Activated CD4-positive, alpha-beta memory T cell treated with anti-CD3 and anti-CD28 coated beads for 36 hours (primary cell): ENCODE measurements around the gene RANBP3. TPM values are rescaled to one million over a fixed set of nuclear protein-coding genes. Genes with fewer than 3 reads are reported as not detected.

Source experiments
- CTCF ChIA-PET: fragments of 350-600 bp; sonication (Branson Sonifier 250); formaldehyde crosslinking; loops from one replicate; lab custom pipeline; 2021; ENCODE audit warnings: antibody characterized with exemption, inconsistent platforms; lab: Charles Lee
- POLR2A ChIA-PET: fragments of 350-600 bp; sonication (Branson Sonifier 250); formaldehyde crosslinking; loops from one replicate; lab custom pipeline; 2021; ENCODE audit warnings: antibody characterized with exemption; lab: Charles Lee
- DNase-seq: peaks from one replicate; pipeline ENCODE4 v3.0.0-alpha.2; 2020
- H3K27ac Mint-ChIP-seq: one replicate; pipeline ENCODE4 v1.8.0; 2021; ENCODE audit warnings: mixed read lengths
- H3K27me3 Mint-ChIP-seq: one replicate; pipeline ENCODE4 v1.8.0; 2021; ENCODE audit warnings: mixed read lengths
- H3K36me3 Mint-ChIP-seq: one replicate; pipeline ENCODE4 v1.8.0; 2021; ENCODE audit warnings: mixed read lengths
- H3K4me1 Mint-ChIP-seq: one replicate; pipeline ENCODE4 v1.8.0; 2021; ENCODE audit warnings: low read depth, mixed read lengths
- H3K4me3 Mint-ChIP-seq: one replicate; pipeline ENCODE4 v1.8.0; 2021; ENCODE audit warnings: mild to moderate bottlenecking, mixed read lengths
- H3K9me3 Mint-ChIP-seq: one replicate; pipeline ENCODE4 v1.8.0; 2021; ENCODE audit warnings: mixed read lengths
- intact Hi-C: fragments of 100-400 bp; cut with micrococcal nuclease; formaldehyde crosslinking; loops from one replicate; pipeline ENCODE4 v1.15.1; 2023
- total RNA-seq, 2 experiments: library from RNA; stranded (reverse); gene quantifications; one replicate each; pipeline ENCODE4 v1.2.3, GENCODE V29; 2021

The RANBP3 gene
- total RNA-seq, 2 experiments from 2014 or later = 78.1 to 81.3 TPM

GRCh38 chr19:5983367-5983955, 5.5 kb upstream of the RANBP3 start:
- no peaks in the 10 kb centered on the region for H3K9me3 Mint-ChIP-seq
- POLR2A ChIA-PET = interaction anchor here (1.1 kb wide), 1 partner anchor 16 kb away, joined by 3 read pairs; no protein-coding TSS in a partner anchor
- no peaks in the 10 kb centered on the region for H3K27me3 Mint-ChIP-seq
- H3K4me3 Mint-ChIP-seq = peak overlapping the region; percentile 37
- H3K27ac Mint-ChIP-seq = peak overlapping the region; percentile 89
- intact Hi-C loops = no loop called here
- peaks cover 47% of the 10 kb centered on the region for H3K4me1 Mint-ChIP-seq
- peaks cover 2% of the 10 kb centered on the region for H3K36me3 Mint-ChIP-seq
- DNase-seq = peak; percentile 44
- CTCF ChIA-PET = interaction anchor here (0.7 to 6.5 kb wide), 7 partner anchors 11 to 179 kb away, joined by 3 to 31 read pairs (median 4); partner anchors contain the start of gene NRTN

GRCh38 chr19:5978606-5979552, 939 bp upstream of the RANBP3 start:
- Mint-ChIP-seq H3K27me3 (no peaks in the 10 kb centered on the region), H3K4me1 (peaks cover 61% of the 10 kb centered on the region)
- CTCF ChIA-PET = interaction anchor here (0.8 to 5.8 kb wide), 7 partner anchors 8 to 175 kb away, joined by 3 to 47 read pairs (median 10); partner anchors contain the start of gene NRTN

GRCh38 chr19:5977222-5977784, 637 bp downstream of the RANBP3 start:
- CTCF ChIA-PET = interaction anchor here (1.1 to 5.8 kb wide), 4 partner anchors 9 to 173 kb away, joined by 5 to 47 read pairs (median 10); no protein-coding TSS in a partner anchor
- POLR2A ChIA-PET = interaction anchor here (1.0 to 1.1 kb wide), 2 partner anchors 73 to 149 kb away, joined by 3 to 4 read pairs; no protein-coding TSS in a partner anchor
- peaks cover 17% of the 10 kb centered on the region for H3K36me3 Mint-ChIP-seq
- H3K4me3 Mint-ChIP-seq = peak overlapping the region; percentile 98
- peaks cover 59% of the 10 kb centered on the region for H3K4me1 Mint-ChIP-seq
- no peaks in the 10 kb centered on the region for H3K9me3 Mint-ChIP-seq
- DNase-seq = peak; percentile 30
- intact Hi-C loops = no loop called here
- H3K27me3 Mint-ChIP-seq = no peaks in the 10 kb centered on the region
- H3K27ac Mint-ChIP-seq = peak overlapping the region; percentile 92

More at GRCh38 chr19:5978606-5979552, 939 bp upstream of the RANBP3 start:
- peaks cover 17% of the 10 kb centered on the region for H3K36me3 Mint-ChIP-seq
- intact Hi-C loops = loop anchor here (1.0 kb wide), 5 partner anchors 17 to 220 kb away; partner anchors contain the start of genes RFX2 and VMAC
- no peaks in the 10 kb centered on the region for H3K9me3 Mint-ChIP-seq
- peak overlapping the region; percentile 86 for H3K27ac Mint-ChIP-seq
- POLR2A ChIA-PET = interaction anchor here (1.0 to 1.5 kb wide), 5 partner anchors 16 to 151 kb away, joined by 3 to 7 read pairs (median 4); no protein-coding TSS in a partner anchor
- peak; percentile 27 for DNase-seq
- H3K4me3 Mint-ChIP-seq = peak overlapping the region; percentile 98

- Mint-ChIP-seq H3K4me1 (peaks cover 61% of the 10 kb centered on the region), H3K36me3 (peaks cover 17% of the 10 kb centered on the region), H3K27me3 (no peaks in the 10 kb centered on the region), H3K4me3 (peak overlapping the region; percentile 98), H3K27ac (peak overlapping the region; percentile 92), H3K9me3 (no peaks in the 10 kb centered on the region)
- ChIA-PET CTCF (interaction anchor here (1.1 to 5.8 kb wide), 3 partner anchors 8 to 173 kb away, joined by 5 to 47 read pairs (median 5); no protein-coding TSS in a partner anchor), POLR2A (no interaction called here)
- DNase-seq = no peak
- intact Hi-C loops = no loop called here
These were observed 1.2 kb downstream of the RANBP3 start for GRCh38 chr19:5976768-5977167.

- no peak for DNase-seq
- H3K9me3 Mint-ChIP-seq = no peaks in the 10 kb centered on the region
- H3K4me3 Mint-ChIP-seq = peak overlapping the region; percentile 98
- ChIA-PET CTCF (interaction anchor here (0.6 to 1.7 kb wide), 4 partner anchors 12 to 171 kb away, joined by 4 to 7 read pairs (median 5); no protein-coding TSS in a partner anchor), POLR2A (interaction anchor here (1.3 kb wide), 1 partner anchor 13 kb away, joined by 3 read pairs; no protein-coding TSS in a partner anchor)
- H3K27ac Mint-ChIP-seq = peak overlapping the region; percentile 80
- no peaks in the 10 kb centered on the region for H3K27me3 Mint-ChIP-seq
- H3K36me3 Mint-ChIP-seq = peaks cover 17% of the 10 kb centered on the region
- intact Hi-C loops = loop anchor here (1.0 kb wide), 1 partner anchor 185 kb away; no protein-coding TSS in a partner anchor
- peaks cover 68% of the 10 kb centered on the region for H3K4me1 Mint-ChIP-seq
These were observed 2.6 kb downstream of the RANBP3 start for GRCh38 chr19:5975388-5975728.

GRCh38 chr19:5974721-5975387, 3.1 kb downstream of the RANBP3 start:
- CTCF ChIA-PET = interaction anchor here (0.6 to 1.7 kb wide), 4 partner anchors 12 to 171 kb away, joined by 4 to 7 read pairs (median 5); no protein-coding TSS in a partner anchor
- peak; percentile 79 for DNase-seq
- Mint-ChIP-seq H3K9me3 (no peaks in the 10 kb centered on the region), H3K27ac (peak overlapping the region; percentile 80), H3K36me3 (peaks cover 16% of the 10 kb centered on the region), H3K4me3 (peak overlapping the region; percentile 98), H3K4me1 (peaks cover 65% of the 10 kb centered on the region), H3K27me3 (no peaks in the 10 kb centered on the region)
- POLR2A ChIA-PET = interaction anchor here (1.3 kb wide), 1 partner anchor 13 kb away, joined by 3 read pairs; no protein-coding TSS in a partner anchor
- intact Hi-C loops = loop anchor here (1.0 kb wide), 1 partner anchor 185 kb away; no protein-coding TSS in a partner anchor

GRCh38 chr19:5973867-5974635, 3.9 kb downstream of the RANBP3 start:
- Mint-ChIP-seq H3K36me3 (peaks cover 16% of the 10 kb centered on the region), H3K27ac (peak overlapping the region; percentile 80)
- intact Hi-C loops = no loop called here

GRCh38 chr19:5973376-5973775, 4.6 kb downstream of the RANBP3 start:
- DNase-seq = no peak
- H3K4me3 Mint-ChIP-seq = no peak overlapping the region
- H3K36me3 Mint-ChIP-seq = peaks cover 16% of the 10 kb centered on the region
- peaks cover 63% of the 10 kb centered on the region for H3K4me1 Mint-ChIP-seq
- H3K27ac Mint-ChIP-seq = peak overlapping the region; percentile 44
- intact Hi-C loops = no loop called here
- no peaks in the 10 kb centered on the region for H3K9me3 Mint-ChIP-seq
- POLR2A ChIA-PET = no interaction called here
- CTCF ChIA-PET = no interaction called here
- H3K27me3 Mint-ChIP-seq = no peaks in the 10 kb centered on the region

More at GRCh38 chr19:5973867-5974635, 3.9 kb downstream of the RANBP3 start:
- CTCF ChIA-PET = interaction anchor here (1.6 kb wide), 1 partner anchor 170 kb away, joined by 7 read pairs; no protein-coding TSS in a partner anchor
- Mint-ChIP-seq H3K9me3 (no peaks in the 10 kb centered on the region), H3K4me1 (peaks cover 60% of the 10 kb centered on the region), H3K27me3 (no peaks in the 10 kb centered on the region), H3K4me3 (no peak overlapping the region)
- POLR2A ChIA-PET = no interaction called here
- no peak for DNase-seq

- no peak for DNase-seq
- no peak overlapping the region for H3K27ac Mint-ChIP-seq
- H3K4me3 Mint-ChIP-seq = no peak overlapping the region
- peaks cover 14% of the 10 kb centered on the region for H3K36me3 Mint-ChIP-seq
- ChIA-PET CTCF (interaction anchor here (0.8 to 1.5 kb wide), 5 partner anchors 13 to 168 kb away, joined by 3 to 5 read pairs (median 4); no protein-coding TSS in a partner anchor), POLR2A (no interaction called here)
- H3K4me1 Mint-ChIP-seq = peaks cover 73% of the 10 kb centered on the region
- H3K9me3 Mint-ChIP-seq = no peaks in the 10 kb centered on the region
- no peaks in the 10 kb centered on the region for H3K27me3 Mint-ChIP-seq
- intact Hi-C loops = no loop called here
These were observed 5.6 kb downstream of the RANBP3 start for GRCh38 chr19:5972355-5972731.

GRCh38 chr19:5971714-5972354, 6.1 kb downstream of the RANBP3 start:
- Mint-ChIP-seq H3K27me3 (no peaks in the 10 kb centered on the region), H3K4me1 (peaks cover 74% of the 10 kb centered on the region), H3K36me3 (peaks cover 10% of the 10 kb centered on the region), H3K9me3 (no peaks in the 10 kb centered on the region), H3K4me3 (no peak overlapping the region), H3K27ac (no peak overlapping the region)
- ChIA-PET CTCF (interaction anchor here (0.8 to 1.5 kb wide), 5 partner anchors 13 to 168 kb away, joined by 3 to 5 read pairs (median 4); no protein-coding TSS in a partner anchor), POLR2A (no interaction called here)
- DNase-seq = no peak
- intact Hi-C loops = no loop called here
